GM19452 (cell line): Measurements from ENCODE around the gene DGCR6L.
"Not testable (repeated sequence)": the region's sequence is repeated elsewhere in the genome, so short reads cannot be mapped to it uniquely, and the experiment has no call there.

Experiments
- ATAC-seq: cut with Tn5 transposase; IDR thresholded peaks from one replicate; pipeline ENCODE4 v1.9.1; 2021; ENCODE audit not compliant: unreplicated experiment

The DGCR6L gene

GRCh38 chr22:20319745-20320658 lies at the start of gene DGCR6L:
Gene DGCR6L (minus strand): TSS chr22:20320060. CDS start chr22:20319988, 72 bp downstream.
- ATAC-seq: peak; percentile 69

- ATAC-seq: not testable (repeated sequence)
Measured at GRCh38 chr22:20368875-20369274, 49.0 kb upstream of the DGCR6L start.

- ATAC-seq: not testable (repeated sequence)
Measured at GRCh38 chr22:20366841-20367240, 47.0 kb upstream of the DGCR6L start.

- not testable (repeated sequence) for ATAC-seq
Measured at GRCh38 chr22:20364335-20365260, 44.7 kb upstream of the DGCR6L start.

- not testable (repeated sequence) for ATAC-seq
Measured at GRCh38 chr22:20362403-20362802, 42.5 kb upstream of the DGCR6L start.

- ATAC-seq: not testable (repeated sequence)
Measured at GRCh38 chr22:20361752-20362229, 41.9 kb upstream of the DGCR6L start.

GRCh38 chr22:20360866-20361751 lies 41.2 kb upstream of the DGCR6L start:
- not testable (repeated sequence) for ATAC-seq

GRCh38 chr22:20360261-20360660 lies 40.4 kb upstream of the DGCR6L start:
- not testable (repeated sequence) for ATAC-seq

GRCh38 chr22:20358503-20359239 lies 38.8 kb upstream of the DGCR6L start:
- ATAC-seq: not testable (repeated sequence)

- not testable (repeated sequence) for ATAC-seq
Measured at GRCh38 chr22:20357967-20358366, 38.1 kb upstream of the DGCR6L start.

GRCh38 chr22:20356906-20357305 lies 37.0 kb upstream of the DGCR6L start:
- ATAC-seq: not testable (repeated sequence)

- not testable (repeated sequence) for ATAC-seq
Measured at GRCh38 chr22:20355939-20356636, 36.2 kb upstream of the DGCR6L start.

- ATAC-seq: no peak
Measured at GRCh38 chr22:20354238-20354975, 34.5 kb upstream of the DGCR6L start.

GRCh38 chr22:20352536-20352935 lies 32.7 kb upstream of the DGCR6L start:
- ATAC-seq: not testable (repeated sequence)

- ATAC-seq: not testable (repeated sequence)
Measured at GRCh38 chr22:20346553-20346952, 26.7 kb upstream of the DGCR6L start.

GRCh38 chr22:20338291-20338690 lies 18.4 kb upstream of the DGCR6L start:
- ATAC-seq: not testable (repeated sequence)

GRCh38 chr22:20337807-20338206 lies 17.9 kb upstream of the DGCR6L start:
- not testable (repeated sequence) for ATAC-seq

GRCh38 chr22:20336561-20336960 lies 16.7 kb upstream of the DGCR6L start:
- not testable (repeated sequence) for ATAC-seq
